HepG2 (cell line): ENCODE data around the gene NT5C3B. TPM values are rescaled to one million over a fixed set of nuclear protein-coding genes. Genes with fewer than 3 reads are reported as not detected.

Source experiments
- CERS6 ChIP-seq: sonication (generic); formaldehyde crosslinking; IDR thresholded peaks from 2 replicates; pipeline ENCODE4 v1.5.0; 2020; ENCODE audit warnings: missing genetic modification reagents
- DBP ChIP-seq: sonication (generic); formaldehyde crosslinking; IDR thresholded peaks from 2 replicates; pipeline ENCODE4 v1.4.0; 2020; ENCODE audit warnings: missing genetic modification reagents; ENCODE audit errors: not compliant biosample characterization
- DPF2 ChIP-seq: sonication (generic); formaldehyde crosslinking; IDR thresholded peaks from 2 replicates; pipeline ENCODE4 v1.4.0; 2020; ENCODE audit warnings: mild to moderate bottlenecking, low read depth, missing genetic modification reagents, borderline replicate concordance
- ESRRA ChIP-seq: sonication (generic); formaldehyde crosslinking; IDR thresholded peaks from 2 replicates; pipeline ENCODE4 v1.5.1; 2020; ENCODE audit warnings: mild to moderate bottlenecking, low read depth, missing genetic modification reagents
- GATA4 ChIP-seq: sonication (generic); IDR thresholded peaks from 2 replicates; pipeline ENCODE4 v1.6.1; 2016; ENCODE audit warnings: antibody characterized with exemption, low read depth, borderline replicate concordance
- HNF1B ChIP-seq: sonication (generic); formaldehyde crosslinking; IDR thresholded peaks from 2 replicates; pipeline ENCODE4 v1.5.1; 2020; ENCODE audit warnings: mild to moderate bottlenecking, moderate library complexity, missing genetic modification reagents
- HNRNPH1 ChIP-seq: fragments of 200-400 bp; formaldehyde crosslinking; optimal IDR thresholded peaks from 2 replicates; pipeline ENCODE3; 2017; ENCODE audit warnings: mild to moderate bottlenecking, low read depth, low read length
- SALL1 ChIP-seq: sonication (generic); formaldehyde crosslinking; IDR thresholded peaks from 2 replicates; pipeline ENCODE4 v1.8.0; 2022; ENCODE audit warnings: mild to moderate bottlenecking, missing genetic modification reagents
- TGIF2 ChIP-seq: IDR thresholded peaks from 2 replicates; pipeline ENCODE4 v1.6.1; 2016; ENCODE audit warnings: control low read depth, missing compliant biosample characterization
- ZBTB1 ChIP-seq: sonication (generic); formaldehyde crosslinking; IDR thresholded peaks from 2 replicates; pipeline ENCODE4 v1.4.0; 2020; ENCODE audit warnings: missing genetic modification reagents, borderline replicate concordance
- ZBTB42 ChIP-seq: sonication (generic); formaldehyde crosslinking; IDR thresholded peaks from 2 replicates; pipeline ENCODE4 v1.5.0; 2020; ENCODE audit warnings: mild to moderate bottlenecking, missing genetic modification reagents
- ZFAT ChIP-seq: sonication (generic); formaldehyde crosslinking; conservative IDR thresholded peaks from 2 replicates; pipeline ENCODE4 v1.8.1; 2023; ENCODE audit warnings: missing genetic modification reagents, inconsistent platforms
- ZIK1 ChIP-seq: sonication (generic); formaldehyde crosslinking; IDR thresholded peaks from 2 replicates; pipeline ENCODE4 v1.5.0; 2020; ENCODE audit warnings: mild to moderate bottlenecking, low read depth, missing genetic modification reagents, borderline replicate concordance
- ZNF335 ChIP-seq: sonication (generic); formaldehyde crosslinking; IDR thresholded peaks from 2 replicates; pipeline ENCODE4 v1.4.0; 2020; ENCODE audit warnings: missing genetic modification reagents
- ZNF460 ChIP-seq: sonication (generic); formaldehyde crosslinking; IDR thresholded peaks from 2 replicates; pipeline ENCODE4 v1.5.1; 2020; ENCODE audit warnings: missing genetic modification reagents, mild to moderate bottlenecking, borderline replicate concordance
- ZNF484 ChIP-seq: sonication (generic); formaldehyde crosslinking; IDR thresholded peaks from 2 replicates; pipeline ENCODE4 v1.5.1; 2020; ENCODE audit warnings: mild to moderate bottlenecking, low read depth, missing genetic modification reagents, borderline replicate concordance
- ZNF572 ChIP-seq: sonication (generic); formaldehyde crosslinking; IDR thresholded peaks from 2 replicates; pipeline ENCODE4 v1.5.1; 2020; ENCODE audit warnings: mild to moderate bottlenecking, missing genetic modification reagents
- ZNF576 ChIP-seq: sonication (generic); formaldehyde crosslinking; IDR thresholded peaks from 2 replicates; pipeline ENCODE4 v1.4.0; 2020; ENCODE audit warnings: mild to moderate bottlenecking, missing genetic modification reagents
- ZNF605 ChIP-seq: sonication (generic); formaldehyde crosslinking; IDR thresholded peaks from 2 replicates; pipeline ENCODE4 v1.8.0; 2022; ENCODE audit warnings: mild to moderate bottlenecking, missing genetic modification reagents
- ZNF7 ChIP-seq: IDR thresholded peaks from 2 replicates; pipeline ENCODE4 v1.6.1; 2016; ENCODE audit warnings: missing biosample characterization, missing genetic modification reagents
- ZNF772 ChIP-seq: sonication (generic); formaldehyde crosslinking; IDR thresholded peaks from 2 replicates; pipeline ENCODE4 v1.5.0; 2020; ENCODE audit warnings: mild to moderate bottlenecking, missing genetic modification reagents
- ZNF776 ChIP-seq: sonication (generic); formaldehyde crosslinking; IDR thresholded peaks from 2 replicates; pipeline ENCODE4 v1.4.0; 2020; ENCODE audit warnings: mild to moderate bottlenecking, missing genetic modification reagents
- ZSCAN22 ChIP-seq: sonication (generic); formaldehyde crosslinking; IDR thresholded peaks from 2 replicates; pipeline ENCODE4 v1.4.0; 2020; ENCODE audit warnings: mild to moderate bottlenecking, missing genetic modification reagents
- ZSCAN25 ChIP-seq: sonication (generic); formaldehyde crosslinking; IDR thresholded peaks from 2 replicates; pipeline ENCODE4 v1.8.0; 2022; ENCODE audit warnings: mild to moderate bottlenecking, missing genetic modification reagents
- polyA plus RNA-seq, 8 experiments: library from polyadenylated mRNA; depleted of rRNA in 3 of 8; stranded (reverse) in 7 of 8; unstranded in 1 of 8; fragments of >200 nt; fragmentation: Illumina TruSeq in 4 of 8; extraction: Trizol in 4 of 8; gene quantifications; 2 replicates each; pipeline versions ENCODE4 v1.2.1 to v1.2.3, GENCODE V29; 2011 to 2016; ENCODE audit warnings: low read depth in 4 of 8, missing spikeins in 1 of 8, mixed read lengths in 1 of 8; ENCODE audit not compliant: insufficient read depth in 1 of 8
- total RNA-seq, 5 experiments: library from RNA; depleted of rRNA; stranded (reverse); fragments of >200 nt; fragmentation: Illumina TruSeq; extraction: Trizol; gene quantifications; 2 replicates each; pipeline ENCODE4 v1.2.3, GENCODE V29; 2016; ENCODE audit warnings: low read depth in 1 of 5

Gene NT5C3B
- total and polyA plus RNA-seq, 2 of the 13 experiments (the other 11 are each of a cell fraction or from before 2014, with no cell fraction given) = 104 to 126 TPM

- TF ChIP-seq ZNF605 (CRISPR knock-in tag) (no peak), ZNF484 (no peak), ZNF460 (no peak), ESRRA (CRISPR knock-in tag) (no peak), DBP (CRISPR knock-in tag) (no peak), ZNF7 (no peak), SALL1 (CRISPR knock-in tag) (peak; percentile 74), ZBTB42 (CRISPR knock-in tag) (peak; percentile 99), TGIF2 (CRISPR knock-in tag) (no peak), HNRNPH1 (no peak), ZBTB1 (CRISPR knock-in tag) (0 out of 2 replicates have a peak, but pooled peaks have one; percentile 68), DPF2 (CRISPR knock-in tag) (no peak), ZNF572 (CRISPR knock-in tag) (peak; percentile 75; the same call in 1 of the 2 replicates), ZSCAN25 (CRISPR knock-in tag) (no peak; the same call in 1 of the 2 replicates), ZSCAN22 (CRISPR knock-in tag) (no peak), GATA4 (no peak), ZIK1 (0 out of 2 replicates have a peak, but pooled peaks have one; percentile 4), ZNF776 (CRISPR knock-in tag) (no peak), ZNF576 (no peak; the same call in 1 of the 2 replicates), CERS6 (no peak), HNF1B (CRISPR knock-in tag) (peak; percentile 95), ZNF335 (CRISPR knock-in tag) (no peak; the same call in 1 of the 2 replicates), ZNF772 (CRISPR knock-in tag) (no peak), ZFAT (CRISPR knock-in tag) (no peak)
These were observed 35.2 kb downstream of the NT5C3B start (continued) for GRCh38 chr17:41800601-41801373.
